Left ventricle myocardium inferior (tissue), 1 donor: ENCODE measurements around the gene ALOX15. TPM values are rescaled to one million over a fixed set of nuclear protein-coding genes. Genes with fewer than 3 reads are reported as not detected.
"Not testable (repeated sequence)": the region's sequence is repeated elsewhere in the genome, so short reads cannot be mapped to it uniquely, and the experiment has no call there.

ENCODE experiments used
- DNase-seq: peaks from one replicate; pipeline ENCODE4 v3.0.0-alpha.2; 2020
- H3K27ac ChIP-seq: fragments of 200-600 bp; replicated peaks from 2 replicates; pipeline ENCODE4 v1.8.0; 2021
- H3K27me3 ChIP-seq: fragments of 200-600 bp; 2 replicates; pipeline ENCODE4 v1.8.0; 2021; ENCODE audit warnings: low read depth
- H3K36me3 ChIP-seq: fragments of 200-600 bp; 2 replicates; pipeline ENCODE4 v1.8.0; 2021
- H3K4me1 ChIP-seq: fragments of 200-600 bp; 2 replicates; pipeline ENCODE4 v1.8.0; 2021
- H3K4me3 ChIP-seq: fragments of 200-600 bp; 2 replicates; pipeline ENCODE4 v1.8.0; 2021; ENCODE audit warnings: mild to moderate bottlenecking, moderate library complexity
- H3K9me3 ChIP-seq: fragments of 200-600 bp; replicated peaks from 2 replicates; pipeline ENCODE4 v1.8.0; 2021
- intact Hi-C: fragments of 100-400 bp; cut with micrococcal nuclease; formaldehyde crosslinking; loops from one replicate; pipeline ENCODE4 v1.11.0; 2022
- total RNA-seq: library from RNA; stranded (reverse); fragmentation: NEBNext Ultra II Directional; extraction: Animal tissue kit (Norgen Biotek cat#: 25700); gene quantifications from one replicate; pipeline ENCODE4 v1.2.1, GENCODE V29; 2021
- TF ChIP-seq, protein P1 (sequence below): fragments of 200-600 bp; IDR thresholded peaks from 2 replicates; pipeline ENCODE4 v1.8.0; 2021; ENCODE audit warnings: antibody characterized with exemption, mild to moderate bottlenecking, borderline replicate concordance
- donor health status: DM: no; HTN: yes; CAD: no; lungs with severe emphysema.

The ALOX15 gene
- total RNA-seq, 1 donor from 2014 or later, result 0.33 TPM

- Histone ChIP-seq H3K4me3 (no peak overlapping the region), H3K27ac (no peak overlapping the region), H3K36me3 (peaks cover 13% of the 10 kb centered on the region), H3K4me1 (peaks cover 61% of the 10 kb centered on the region), H3K9me3 (no peaks in the 10 kb centered on the region), H3K27me3 (no peaks in the 10 kb centered on the region)
- no peak for DNase-seq
- intact Hi-C loops, result no loop called here
- TF ChIP-seq, protein P1, sequence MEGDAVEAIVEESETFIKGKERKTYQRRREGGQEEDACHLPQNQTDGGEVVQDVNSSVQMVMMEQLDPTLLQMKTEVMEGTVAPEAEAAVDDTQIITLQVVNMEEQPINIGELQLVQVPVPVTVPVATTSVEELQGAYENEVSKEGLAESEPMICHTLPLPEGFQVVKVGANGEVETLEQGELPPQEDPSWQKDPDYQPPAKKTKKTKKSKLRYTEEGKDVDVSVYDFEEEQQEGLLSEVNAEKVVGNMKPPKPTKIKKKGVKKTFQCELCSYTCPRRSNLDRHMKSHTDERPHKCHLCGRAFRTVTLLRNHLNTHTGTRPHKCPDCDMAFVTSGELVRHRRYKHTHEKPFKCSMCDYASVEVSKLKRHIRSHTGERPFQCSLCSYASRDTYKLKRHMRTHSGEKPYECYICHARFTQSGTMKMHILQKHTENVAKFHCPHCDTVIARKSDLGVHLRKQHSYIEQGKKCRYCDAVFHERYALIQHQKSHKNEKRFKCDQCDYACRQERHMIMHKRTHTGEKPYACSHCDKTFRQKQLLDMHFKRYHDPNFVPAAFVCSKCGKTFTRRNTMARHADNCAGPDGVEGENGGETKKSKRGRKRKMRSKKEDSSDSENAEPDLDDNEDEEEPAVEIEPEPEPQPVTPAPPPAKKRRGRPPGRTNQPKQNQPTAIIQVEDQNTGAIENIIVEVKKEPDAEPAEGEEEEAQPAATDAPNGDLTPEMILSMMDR, result no peak
Measured at GRCh38 chr17:4594406-4594805, 47.1 kb downstream of the ALOX15 start.

DNA sequence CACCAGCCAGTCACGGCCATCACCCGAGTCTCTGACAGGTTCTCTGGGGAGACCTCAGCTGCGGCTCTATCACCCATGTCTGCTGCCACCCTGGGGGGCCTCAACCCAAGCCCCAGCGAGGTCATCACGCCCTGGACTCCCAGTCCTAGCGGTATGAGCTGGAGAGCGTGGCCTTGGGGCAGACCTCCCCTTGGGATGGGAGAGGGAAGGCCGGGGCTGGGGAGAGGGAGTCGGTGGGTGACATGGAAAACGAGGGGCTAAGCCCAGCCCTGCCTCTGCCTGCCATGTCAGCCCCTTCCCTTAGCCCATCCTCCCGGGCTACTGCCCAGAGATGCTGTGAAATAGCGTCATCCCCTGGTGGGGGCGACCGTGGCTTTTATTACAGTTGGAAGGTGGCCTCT lies 48.5 kb downstream of the ALOX15 start:
- peaks cover 61% of the 10 kb centered on the region for H3K4me1 ChIP-seq
- no peak overlapping the region for H3K4me3 ChIP-seq
- peak overlapping the region; percentile 8 for H3K27ac ChIP-seq
- DNase-seq, result no peak
- H3K27me3 ChIP-seq, result no peaks in the 10 kb centered on the region
- TF ChIP-seq, protein P1, result no peak
- peaks cover 13% of the 10 kb centered on the region for H3K36me3 ChIP-seq
- no peaks in the 10 kb centered on the region for H3K9me3 ChIP-seq
- intact Hi-C loops, result no loop called here

DNA sequence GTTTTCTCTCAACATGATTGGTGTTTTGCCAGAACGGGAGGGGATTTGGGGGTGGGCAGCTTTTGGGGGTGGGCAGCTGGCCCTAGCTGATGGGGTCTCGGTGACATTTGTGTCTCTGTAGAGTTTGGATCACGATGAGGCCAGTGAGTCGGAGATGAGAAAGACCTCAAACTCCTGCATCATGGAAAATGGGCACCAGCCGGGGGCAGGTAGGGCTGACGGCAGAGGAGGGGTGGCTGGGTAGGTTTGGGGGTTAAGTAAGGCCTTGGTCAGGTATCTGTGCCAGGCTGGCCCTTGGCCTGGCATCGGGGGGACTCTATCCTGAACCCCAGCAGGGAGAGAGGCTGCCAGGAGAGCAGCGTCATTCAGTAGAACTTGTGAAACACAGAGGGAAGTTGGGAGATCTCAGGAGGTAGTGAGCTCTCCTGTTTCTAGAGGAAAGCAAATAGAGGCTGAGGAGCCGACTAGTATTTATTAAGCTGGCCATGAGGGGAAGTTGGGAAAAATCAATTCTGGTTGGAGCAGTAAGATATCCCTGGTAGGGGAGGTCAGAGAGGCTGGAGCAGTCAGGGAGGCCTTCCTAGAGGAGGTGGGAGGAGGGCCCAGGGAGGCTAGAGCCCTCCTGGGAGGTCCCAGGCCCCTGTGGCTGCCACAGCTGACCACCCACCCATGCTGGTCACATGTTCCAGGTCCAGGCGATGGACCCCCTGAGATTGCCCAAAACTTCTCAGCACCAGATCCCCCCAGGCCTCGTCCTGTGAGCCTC lies 49.1 kb downstream of the ALOX15 start:
- Histone ChIP-seq H3K4me3 (no peak overlapping the region), H3K27me3 (no peaks in the 10 kb centered on the region), H3K36me3 (peaks cover 13% of the 10 kb centered on the region), H3K9me3 (no peaks in the 10 kb centered on the region), H3K4me1 (peaks cover 61% of the 10 kb centered on the region), H3K27ac (no peak overlapping the region)
- TF ChIP-seq, protein P1, result no peak
- intact Hi-C loops, result no loop called here
- DNase-seq, result no peak

- no peak overlapping the region for H3K4me3 ChIP-seq
- TF ChIP-seq, protein P1, result no peak
- H3K27me3 ChIP-seq, result no peaks in the 10 kb centered on the region
- DNase-seq, result no peak
- intact Hi-C loops, result no loop called here
- peaks cover 5% of the 10 kb centered on the region for H3K36me3 ChIP-seq
- peaks cover 65% of the 10 kb centered on the region for H3K4me1 ChIP-seq
- no peaks in the 10 kb centered on the region for H3K9me3 ChIP-seq
- peak overlapping the region; percentile 51 for H3K27ac ChIP-seq
Measured at GRCh38 chr17:4591529-4591928, 49.9 kb downstream of the ALOX15 start.

DNA sequence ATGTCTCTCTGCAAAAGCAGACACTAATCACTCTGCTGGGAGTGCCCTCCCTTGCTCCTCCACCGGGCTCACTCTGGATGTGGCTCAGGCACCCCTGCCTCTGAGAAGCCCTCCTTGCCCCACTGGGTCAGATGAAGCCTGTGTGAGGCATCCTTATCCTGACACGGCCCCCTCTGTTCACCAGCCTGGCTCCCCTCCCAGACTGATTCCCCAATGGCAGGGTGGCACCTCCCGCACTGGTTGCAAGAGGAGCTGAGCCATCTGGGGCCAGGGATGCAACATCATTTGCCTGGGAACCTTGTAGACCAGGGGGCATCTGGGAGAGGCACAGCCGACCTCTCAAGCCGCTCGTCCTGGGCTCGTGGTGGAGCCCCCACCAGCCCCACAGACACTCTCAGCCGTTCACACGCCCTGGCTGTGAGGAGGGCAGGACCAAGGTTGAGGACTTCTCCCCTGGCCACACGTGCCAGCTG lies 50.5 kb downstream of the ALOX15 start:
- H3K27me3 ChIP-seq, result no peaks in the 10 kb centered on the region
- H3K9me3 ChIP-seq, result no peaks in the 10 kb centered on the region
- no peak overlapping the region for H3K4me3 ChIP-seq
- peak overlapping the region; percentile 51 for H3K27ac ChIP-seq
- intact Hi-C loops, result no loop called here
- DNase-seq, result no peak
- H3K4me1 ChIP-seq, result peaks cover 70% of the 10 kb centered on the region
- no peaks in the 10 kb centered on the region for H3K36me3 ChIP-seq
- TF ChIP-seq, protein P1, result no peak

- H3K27me3 ChIP-seq, DNase-seq, H3K27ac ChIP-seq, H3K4me3 ChIP-seq, intact Hi-C loops, H3K9me3 ChIP-seq, H3K36me3 ChIP-seq: not testable (repeated sequence)
- H3K4me1 ChIP-seq, result peaks cover 77% of the 10 kb centered on the region
Measured at GRCh38 chr17:4590042-4590441, 51.4 kb downstream of the ALOX15 start.
